Activated T-cell treated with anti-CD3 and anti-CD28 coated beads, Interleukin-2, amount 50 U/mL, for 24 hours (primary cell): ENCODE results near the gene RUNDC3A.
A peak's percentile ranks its signal among the peaks of the same experiment; 100 is the strongest.

Source experiments
- DNase-seq: peaks from one replicate; pipeline ENCODE4 v3.0.0-alpha.2; 2020
- H3K27ac Mint-ChIP-seq: 2 replicates; pipeline ENCODE4 v1.8.0; 2020; ENCODE audit warnings: mild to moderate bottlenecking, mixed read lengths
- H3K27me3 Mint-ChIP-seq: 2 replicates; pipeline ENCODE4 v1.8.0; 2020; ENCODE audit warnings: mixed read lengths
- H3K36me3 Mint-ChIP-seq: 2 replicates; pipeline ENCODE4 v1.8.0; 2020; ENCODE audit warnings: low read depth, mixed read lengths
- H3K4me1 Mint-ChIP-seq: 2 replicates; pipeline ENCODE4 v1.8.0; 2020; ENCODE audit warnings: low read depth, mixed read lengths
- H3K4me3 Mint-ChIP-seq: 2 replicates; pipeline ENCODE4 v1.8.0; 2020; ENCODE audit warnings: mild to moderate bottlenecking, moderate library complexity, mixed read lengths
- H3K9me3 Mint-ChIP-seq: 2 replicates; pipeline ENCODE4 v1.8.0; 2020; ENCODE audit warnings: mixed read lengths

Gene RUNDC3A

DNA sequence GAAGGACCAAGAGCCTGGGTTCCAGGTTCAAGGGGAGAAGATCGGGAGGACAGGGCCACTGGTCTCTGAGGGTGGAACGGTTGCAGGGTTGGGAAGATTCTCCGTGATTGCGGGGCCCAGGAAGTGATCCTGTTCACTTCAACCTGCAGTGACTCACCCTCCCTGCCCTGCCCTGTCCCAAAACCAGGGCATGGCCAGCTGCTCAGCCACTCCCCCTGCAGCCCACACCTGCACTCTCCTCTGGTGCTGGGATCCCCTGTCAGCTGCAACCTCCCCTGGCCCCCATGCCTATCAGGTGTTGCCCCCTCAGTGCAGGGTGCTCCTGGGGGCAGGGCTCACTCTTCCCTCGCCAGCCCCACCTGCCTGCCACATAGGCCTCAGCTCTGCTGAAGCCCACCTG lies 1.1 kb downstream of the RUNDC3A start:
- H3K27me3 Mint-ChIP-seq, result peaks cover 40% of the 10 kb centered on the region
- peaks cover 11% of the 10 kb centered on the region for H3K4me1 Mint-ChIP-seq
- no peaks in the 10 kb centered on the region for H3K36me3 Mint-ChIP-seq
- DNase-seq, result no peak
- H3K9me3 Mint-ChIP-seq, result no peaks in the 10 kb centered on the region
- no peak overlapping the region for H3K27ac Mint-ChIP-seq
- H3K4me3 Mint-ChIP-seq, result peak overlapping the region; percentile 29

DNA sequence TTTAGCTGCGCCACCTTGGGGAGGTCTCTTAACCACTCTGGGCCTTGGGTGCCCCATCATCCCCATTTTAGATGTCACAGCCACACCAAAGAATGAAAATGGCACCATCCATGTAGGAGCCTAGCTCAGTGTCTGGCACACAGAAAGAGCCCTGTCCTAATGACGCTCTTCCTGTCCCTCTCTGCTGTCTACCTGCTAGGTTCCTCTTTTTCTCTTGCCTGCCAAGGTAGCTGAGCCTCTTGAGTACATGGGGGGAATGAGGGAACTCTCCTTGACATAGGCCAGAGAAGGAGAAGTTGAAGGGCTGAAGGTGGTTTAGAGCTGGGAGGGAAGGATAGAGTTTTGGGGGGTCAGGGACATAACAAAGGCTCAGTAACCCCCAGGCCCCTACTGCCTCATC lies 1.8 kb downstream of the RUNDC3A start:
- Mint-ChIP-seq H3K27ac (no peak overlapping the region), H3K9me3 (no peaks in the 10 kb centered on the region), H3K4me3 (no peak overlapping the region), H3K36me3 (no peaks in the 10 kb centered on the region), H3K27me3 (peaks cover 42% of the 10 kb centered on the region), H3K4me1 (peaks cover 13% of the 10 kb centered on the region)
- no peak for DNase-seq

DNA sequence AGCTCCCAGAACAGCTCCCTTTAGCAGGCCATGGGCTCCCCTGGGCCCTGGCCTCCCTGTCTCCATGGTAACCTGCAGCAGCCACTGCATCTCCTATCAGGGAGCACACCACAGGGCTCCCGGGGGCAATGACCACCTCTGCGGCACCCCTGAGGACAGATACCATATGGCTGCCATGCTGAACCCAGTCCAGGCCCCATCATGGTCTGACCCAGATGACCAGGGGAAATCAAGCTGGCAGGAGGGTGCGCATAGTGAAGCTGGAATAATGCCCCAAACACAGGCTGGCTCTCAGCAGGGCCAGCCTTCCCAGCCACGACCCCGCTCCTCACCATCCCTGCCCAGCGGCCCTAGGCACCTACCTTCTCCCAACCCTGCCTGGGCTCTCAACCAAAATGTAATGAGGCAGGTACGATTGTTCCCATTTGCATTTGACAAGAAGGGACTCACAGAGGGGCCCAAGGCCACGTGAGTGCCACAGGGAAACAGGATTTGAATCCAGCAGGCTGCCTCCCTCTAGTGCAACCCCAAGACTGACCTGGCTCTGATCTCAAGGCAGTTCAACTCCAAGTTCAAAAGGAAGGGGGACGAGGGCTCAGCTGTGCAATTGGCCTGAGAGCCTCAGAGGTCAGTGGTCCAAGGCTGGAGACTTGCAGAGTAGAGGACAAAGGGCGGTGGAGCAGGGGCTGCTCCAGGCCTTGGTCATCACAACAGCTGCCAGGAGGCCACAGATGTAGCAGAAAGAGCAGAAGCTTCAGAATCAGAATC lies 2.4 kb downstream of the RUNDC3A start:
- Mint-ChIP-seq H3K4me1 (peaks cover 18% of the 10 kb centered on the region), H3K36me3 (no peaks in the 10 kb centered on the region), H3K27ac (no peak overlapping the region), H3K27me3 (peaks cover 46% of the 10 kb centered on the region), H3K4me3 (no peak overlapping the region), H3K9me3 (no peaks in the 10 kb centered on the region)
- DNase-seq, result no peak

DNA sequence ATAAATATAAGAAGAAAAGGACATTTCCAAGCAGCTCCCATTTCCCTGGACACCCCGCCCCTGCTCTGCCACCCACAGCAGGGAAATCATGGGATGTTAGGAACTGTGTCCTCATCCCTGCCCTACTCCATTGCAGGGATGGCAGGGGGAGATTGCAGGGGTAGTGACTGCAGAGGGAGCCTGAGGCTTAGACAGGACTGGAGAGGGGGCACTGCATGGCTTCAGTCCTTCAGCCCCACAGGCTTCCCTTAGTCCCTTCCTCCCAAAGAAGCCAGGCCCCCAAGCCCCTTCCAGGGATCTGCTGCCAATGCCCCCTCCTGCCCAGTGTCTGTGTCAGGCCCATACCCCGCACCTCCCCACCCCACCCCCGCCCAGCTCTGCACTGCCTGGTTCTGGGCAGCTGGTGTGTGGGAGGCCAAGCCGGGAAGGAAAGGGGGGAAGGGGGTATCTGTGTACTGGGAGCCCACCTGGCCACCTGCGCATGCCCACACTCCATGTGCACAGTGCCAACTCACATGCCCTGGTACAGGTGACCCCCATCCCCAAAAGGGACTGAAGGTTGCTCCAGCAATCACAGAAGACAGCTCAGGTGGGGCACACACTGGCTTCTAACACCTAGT lies 3.3 kb downstream of the RUNDC3A start:
- Mint-ChIP-seq H3K27me3 (peaks cover 48% of the 10 kb centered on the region), H3K27ac (no peak overlapping the region), H3K9me3 (no peaks in the 10 kb centered on the region), H3K4me1 (peaks cover 24% of the 10 kb centered on the region), H3K4me3 (no peak overlapping the region), H3K36me3 (no peaks in the 10 kb centered on the region)
- DNase-seq, result no peak

DNA sequence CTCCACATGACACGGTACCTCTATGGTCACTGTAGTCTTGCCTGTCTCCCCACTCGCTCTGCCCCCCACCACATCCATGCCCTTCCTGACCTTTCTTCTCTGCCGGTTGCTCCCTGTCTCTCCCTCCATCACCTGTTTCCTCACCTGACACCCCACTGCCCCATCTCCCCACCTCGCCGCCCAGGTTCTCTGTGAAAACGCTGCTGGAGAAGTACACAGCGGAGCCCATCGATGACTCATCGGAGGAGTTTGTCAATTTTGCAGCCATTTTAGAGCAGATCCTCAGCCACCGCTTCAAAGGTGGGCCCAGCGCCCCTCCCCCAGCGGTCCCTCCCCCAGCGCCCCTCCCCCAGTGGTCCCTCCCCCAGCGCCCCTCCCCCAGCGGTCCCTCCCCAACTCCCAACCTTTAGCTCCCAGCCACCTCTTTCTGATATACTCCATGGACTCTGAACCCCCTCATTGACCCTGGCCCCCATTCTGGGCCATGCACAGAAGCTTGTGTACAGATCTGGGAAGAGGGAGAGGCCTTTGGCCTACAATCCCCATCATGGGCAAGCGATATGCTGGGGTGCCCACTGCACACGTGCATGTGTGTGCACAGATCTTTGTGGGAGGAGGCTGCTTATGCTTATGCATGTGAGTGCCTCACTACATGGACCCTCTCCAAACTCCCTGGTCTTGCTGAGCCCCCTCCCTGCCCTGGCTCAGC lies 4.1 kb downstream of the RUNDC3A start:
- Mint-ChIP-seq H3K9me3 (no peaks in the 10 kb centered on the region), H3K27me3 (peaks cover 48% of the 10 kb centered on the region), H3K4me3 (no peak overlapping the region), H3K4me1 (peaks cover 22% of the 10 kb centered on the region), H3K36me3 (no peaks in the 10 kb centered on the region), H3K27ac (no peak overlapping the region)
- no peak for DNase-seq

DNA sequence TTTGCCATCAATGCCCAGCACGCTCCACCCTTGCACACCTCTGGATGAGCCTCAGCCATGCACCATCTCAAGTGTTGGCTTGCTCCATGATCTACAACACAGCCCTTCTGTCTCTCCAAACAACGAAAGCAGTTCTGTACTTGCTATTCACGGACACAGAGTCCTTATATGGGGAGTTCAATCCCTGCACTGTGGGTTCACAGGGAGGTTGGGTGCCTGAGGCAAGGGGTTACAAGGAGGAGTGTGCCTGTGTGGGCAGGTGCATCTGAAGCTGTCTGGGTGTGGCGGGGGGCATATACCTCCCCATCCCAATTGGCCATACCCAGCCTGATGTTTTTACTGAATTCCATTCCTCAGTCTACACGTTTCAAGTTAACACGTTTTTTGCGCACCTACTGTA lies 5.6 kb downstream of the RUNDC3A start:
- Mint-ChIP-seq H3K27ac (no peak overlapping the region), H3K4me1 (peaks cover 17% of the 10 kb centered on the region), H3K27me3 (peaks cover 54% of the 10 kb centered on the region), H3K36me3 (peaks cover 2% of the 10 kb centered on the region), H3K9me3 (no peaks in the 10 kb centered on the region), H3K4me3 (peak overlapping the region; percentile 35)
- no peak for DNase-seq

DNA sequence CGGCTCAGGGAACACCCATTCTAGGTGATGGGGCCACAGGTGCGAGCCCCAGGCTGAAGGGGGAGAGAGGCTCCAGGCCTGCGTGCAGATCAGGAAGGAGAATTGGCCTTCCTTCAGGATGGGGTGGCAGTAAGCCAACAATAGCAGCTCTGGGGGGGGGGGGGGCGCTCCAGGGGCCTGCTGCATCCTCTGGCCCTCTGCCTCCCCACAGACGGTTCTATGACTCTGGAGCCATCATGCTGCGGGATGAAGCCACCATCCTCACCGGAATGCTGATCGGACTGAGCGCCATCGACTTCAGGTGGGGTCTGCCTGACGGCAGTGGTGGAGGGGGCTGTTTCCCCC lies 6.1 kb downstream of the RUNDC3A start:
- H3K4me1 Mint-ChIP-seq, result peaks cover 13% of the 10 kb centered on the region
- peaks cover 54% of the 10 kb centered on the region for H3K27me3 Mint-ChIP-seq
- peak overlapping the region; percentile 38 for H3K4me3 Mint-ChIP-seq

DNA sequence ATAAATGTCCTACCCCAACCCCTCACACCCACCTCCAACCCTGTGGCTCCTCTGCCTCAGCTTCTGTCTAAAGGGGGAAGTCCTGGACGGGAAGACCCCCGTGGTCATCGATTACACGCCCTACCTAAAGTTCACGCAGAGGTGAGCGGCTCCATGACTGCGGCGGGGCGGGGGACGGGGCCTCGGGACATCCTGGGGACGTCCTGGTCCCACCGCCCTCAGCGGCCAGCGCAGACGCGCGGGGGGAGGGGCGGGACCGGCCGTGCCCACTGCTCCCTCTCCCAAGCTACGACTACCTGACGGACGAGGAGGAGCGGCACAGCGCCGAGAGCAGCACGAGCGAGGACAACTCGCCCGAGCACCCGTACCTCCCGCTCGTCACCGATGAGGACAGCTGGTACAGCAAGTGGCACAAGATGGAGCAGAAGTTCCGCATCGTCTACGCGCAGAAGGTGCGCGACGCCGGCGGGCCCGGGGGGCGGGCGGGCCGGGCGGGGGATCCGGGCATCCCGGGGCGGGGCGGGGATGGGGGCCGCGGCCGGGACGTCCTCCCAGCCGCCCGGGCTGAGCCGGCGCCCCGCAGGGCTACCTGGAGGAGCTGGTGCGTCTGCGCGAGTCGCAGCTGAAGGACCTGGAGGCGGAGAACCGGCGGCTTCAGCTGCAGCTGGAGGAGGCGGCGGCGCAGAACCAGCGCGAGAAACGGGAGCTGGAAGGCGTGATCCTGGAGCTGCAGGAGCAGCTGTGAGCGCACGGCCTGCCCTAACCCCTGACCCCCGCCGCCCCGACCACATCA lies 6.7 kb downstream of the RUNDC3A start:
- H3K4me1 Mint-ChIP-seq, result peaks cover 13% of the 10 kb centered on the region
- peak overlapping the region; percentile 71 for H3K4me3 Mint-ChIP-seq
- peaks cover 12% of the 10 kb centered on the region for H3K36me3 Mint-ChIP-seq
- peaks cover 51% of the 10 kb centered on the region for H3K27me3 Mint-ChIP-seq
- no peaks in the 10 kb centered on the region for H3K9me3 Mint-ChIP-seq
- peak; percentile 71 for DNase-seq
- H3K27ac Mint-ChIP-seq, result peak overlapping the region; percentile 47

More for the DNA sequence above, 6.1 kb downstream of the RUNDC3A start:
- Mint-ChIP-seq H3K36me3 (peaks cover 6% of the 10 kb centered on the region), H3K27ac (no peak overlapping the region), H3K9me3 (no peaks in the 10 kb centered on the region)
- DNase-seq, result no peak

DNA sequence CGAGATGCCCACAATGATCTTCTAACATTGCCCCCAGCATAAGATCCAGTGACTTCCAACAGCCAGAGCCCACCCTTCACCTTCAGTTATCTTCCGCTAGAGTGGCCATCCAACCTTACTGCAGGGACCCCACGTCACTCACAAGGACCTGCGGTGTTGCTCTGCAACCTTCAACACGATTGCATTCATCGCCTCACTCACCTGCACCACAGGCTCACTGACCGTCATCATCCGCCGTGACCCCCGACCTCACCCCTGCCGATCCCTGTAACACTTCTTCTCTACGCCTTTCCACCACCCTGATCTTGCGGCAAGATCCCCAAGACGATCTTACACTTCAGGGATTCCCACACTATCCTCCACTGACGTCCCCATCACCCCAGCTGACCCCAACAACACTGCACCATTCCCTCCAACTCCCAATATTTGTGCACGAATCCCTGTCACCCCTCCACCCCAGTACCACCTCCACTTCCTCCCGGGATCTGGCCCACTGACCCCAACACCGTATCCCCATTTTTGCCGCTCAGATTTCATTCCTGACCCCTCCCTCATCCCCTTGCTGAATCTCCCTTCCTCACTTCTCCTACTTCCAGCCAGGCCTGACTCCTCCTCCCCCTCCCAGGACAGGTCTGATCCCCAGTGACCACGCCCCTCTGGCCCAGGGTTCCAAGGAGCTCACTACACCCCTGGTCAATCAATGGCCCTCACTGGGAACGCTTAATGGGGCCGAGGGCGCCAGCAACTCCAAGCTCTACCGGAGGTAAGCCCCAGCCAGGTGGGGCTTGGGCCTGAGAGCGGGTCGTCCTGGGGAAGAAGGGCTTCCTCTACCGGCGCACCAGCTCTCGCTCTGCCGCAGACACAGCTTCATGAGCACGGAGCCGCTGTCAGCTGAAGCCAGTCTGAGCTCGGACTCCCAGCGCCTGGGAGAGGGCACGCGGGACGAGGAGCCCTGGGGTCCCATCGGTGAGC lies 7.6 kb downstream of the RUNDC3A start:
- Mint-ChIP-seq H3K27ac (no peak overlapping the region), H3K4me3 (peak overlapping the region; percentile 71), H3K36me3 (peaks cover 22% of the 10 kb centered on the region), H3K27me3 (peaks cover 51% of the 10 kb centered on the region), H3K9me3 (no peaks in the 10 kb centered on the region), H3K4me1 (peaks cover 13% of the 10 kb centered on the region)
- DNase-seq, result no peak

DNA sequence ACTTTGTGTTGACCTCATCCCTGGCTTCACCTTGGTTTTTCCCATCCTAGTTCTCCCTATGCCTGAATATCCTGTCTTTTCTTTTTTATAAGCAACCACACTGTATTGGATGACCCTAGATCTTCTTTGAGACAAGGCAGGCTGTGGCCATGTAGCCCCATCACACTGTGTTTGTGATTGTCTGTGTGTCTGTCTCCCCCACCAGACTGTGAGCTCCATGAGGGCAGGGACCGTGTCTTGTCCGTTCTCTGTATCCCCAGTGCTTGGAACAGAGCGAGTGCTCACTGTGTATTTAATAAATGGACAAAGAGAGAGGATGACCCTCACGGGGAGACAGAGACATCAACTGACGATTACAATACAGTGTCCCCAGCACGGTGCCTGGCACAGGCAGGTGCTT lies 9.1 kb downstream of the RUNDC3A start:
- H3K27me3 Mint-ChIP-seq, result peaks cover 51% of the 10 kb centered on the region
- H3K27ac Mint-ChIP-seq, result no peak overlapping the region
- H3K4me3 Mint-ChIP-seq, result no peak overlapping the region
- H3K9me3 Mint-ChIP-seq, result no peaks in the 10 kb centered on the region
- DNase-seq, result no peak
- peaks cover 37% of the 10 kb centered on the region for H3K36me3 Mint-ChIP-seq
- H3K4me1 Mint-ChIP-seq, result peaks cover 14% of the 10 kb centered on the region

DNA sequence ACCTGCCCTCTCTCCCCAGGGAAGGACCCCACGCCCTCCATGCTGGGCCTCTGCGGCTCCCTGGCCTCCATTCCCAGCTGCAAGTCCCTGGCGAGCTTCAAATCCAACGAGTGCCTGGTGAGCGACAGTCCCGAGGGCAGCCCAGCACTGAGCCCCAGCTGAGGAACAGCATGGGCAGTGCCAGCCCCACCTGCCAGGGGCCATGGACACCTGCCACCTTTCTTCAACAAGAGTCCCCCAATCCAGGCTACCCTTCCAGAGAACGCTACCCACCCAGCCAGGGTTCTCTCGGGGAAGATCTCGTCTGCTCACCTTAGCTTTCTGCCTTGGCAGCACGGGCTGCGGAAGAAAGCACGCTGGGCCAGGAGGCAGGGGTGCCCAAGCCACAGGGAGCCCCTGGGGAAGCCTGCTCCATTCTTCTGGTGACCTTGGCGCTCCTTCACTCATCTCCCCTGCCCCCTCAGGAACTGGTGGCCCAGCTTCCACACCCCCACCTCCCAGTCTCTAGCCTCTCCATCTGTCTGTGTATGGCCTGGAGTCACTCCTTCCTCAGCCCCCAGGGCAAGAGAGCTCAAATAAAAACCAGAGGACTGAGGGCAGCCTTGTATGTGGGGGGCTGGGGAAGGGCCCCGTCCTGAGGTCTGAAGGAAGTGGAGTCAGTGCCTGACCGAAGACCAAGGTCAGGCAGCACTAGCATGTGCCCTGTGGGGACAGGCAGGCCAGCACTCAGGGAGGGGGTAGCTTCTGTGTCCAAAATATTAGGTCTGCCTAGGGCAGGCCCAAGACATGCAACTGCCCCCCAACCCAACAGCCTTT lies 9.9 kb downstream of the RUNDC3A start:
- peaks cover 16% of the 10 kb centered on the region for H3K4me1 Mint-ChIP-seq
- H3K4me3 Mint-ChIP-seq, result no peak overlapping the region
- DNase-seq, result no peak
- peaks cover 42% of the 10 kb centered on the region for H3K36me3 Mint-ChIP-seq
- peaks cover 46% of the 10 kb centered on the region for H3K27me3 Mint-ChIP-seq
- H3K9me3 Mint-ChIP-seq, result no peaks in the 10 kb centered on the region
- H3K27ac Mint-ChIP-seq, result no peak overlapping the region

DNA sequence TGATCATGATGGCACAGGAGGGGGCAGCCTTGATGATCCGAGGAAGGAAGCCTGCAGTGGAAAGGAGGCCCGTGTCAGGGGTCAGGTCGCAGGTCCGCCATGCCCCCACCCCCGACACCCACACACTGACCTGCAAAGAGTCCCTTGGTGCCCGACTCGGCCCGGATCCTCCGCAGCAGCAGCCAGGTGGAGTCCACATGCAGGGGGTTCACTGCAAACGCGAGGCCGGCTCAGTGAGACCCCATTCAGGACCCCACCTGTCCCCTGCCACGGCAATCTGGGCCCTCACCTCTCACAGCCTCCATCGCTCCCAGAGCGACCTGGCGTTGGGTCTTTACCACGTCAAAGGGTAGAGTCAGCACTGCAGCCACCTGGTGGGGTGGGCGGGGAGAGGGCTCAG lies 11.7 kb downstream of the RUNDC3A start:
- no peak for DNase-seq
- Mint-ChIP-seq H3K4me3 (no peak overlapping the region), H3K9me3 (no peaks in the 10 kb centered on the region), H3K4me1 (peaks cover 23% of the 10 kb centered on the region), H3K27me3 (peaks cover 32% of the 10 kb centered on the region), H3K36me3 (peaks cover 49% of the 10 kb centered on the region), H3K27ac (no peak overlapping the region)
